HEK293 (cell line): ENCODE results near the gene VKORC1.

Experiments used
- CTCF ChIA-PET: fragments of 350-600 bp; formaldehyde crosslinking; extraction: SDS; loops from one replicate; lab custom pipeline; 2021; ENCODE audit warnings: antibody characterized with exemption; lab: Yijun Ruan, JAX
- POLR2A ChIA-PET: fragments of 300-600 bp; formaldehyde crosslinking; extraction: SDS; loops from one replicate; lab custom pipeline; 2020; ENCODE audit warnings: antibody characterized with exemption, inconsistent platforms; lab: Yijun Ruan, JAX
- H3K27ac ChIP-seq: fragments of 200-500 bp; sonication (Bioruptor generic); 2 replicates; pipeline ENCODE4 v1.5.1; 2014; ENCODE audit warnings: low read depth, low read length, control low read depth, inconsistent platforms; ENCODE audit errors: extremely low read depth
- H3K36me3 ChIP-seq, 2 experiments: fragments of 200-500 bp in 1 of 2; sonication (Bioruptor generic) in 1 of 2; 1 replicate in 1 of 2; 2 replicates in 1 of 2; pipeline ENCODE4 v1.5.1; 2014 to 2017; ENCODE audit warnings: inconsistent platforms in 2 of 2, low read length in 2 of 2; ENCODE audit not compliant: control insufficient read depth in 2 of 2, insufficient read depth in 1 of 2
- H3K4me1 ChIP-seq: fragments of 200-500 bp; sonication (Bioruptor generic); 2 replicates; pipeline ENCODE4 v1.5.1; 2014; ENCODE audit warnings: mild to moderate bottlenecking, low read length, inconsistent platforms; ENCODE audit not compliant: control insufficient read depth, insufficient read depth
- H3K4me3 ChIP-seq: 2 replicates; pipeline ENCODE4 v1.5.1; 2011; ENCODE audit warnings: low read depth, mild to moderate bottlenecking, control low read depth, low read length, moderate library complexity
- H3K9me3 ChIP-seq: fragments of 200-500 bp; sonication (Bioruptor generic); 2 replicates; pipeline ENCODE4 v1.5.1; 2014; ENCODE audit warnings: low read depth, low read length, inconsistent platforms; ENCODE audit not compliant: control insufficient read depth, insufficient read depth
- GLI4 ChIP-seq: fragments of 450-650 bp; formaldehyde crosslinking; IDR thresholded peaks from 2 replicates; pipeline ENCODE4 v1.5.1; 2016; ENCODE audit warnings: missing biosample characterization, missing genetic modification characterization
- REST ChIP-seq: fragments of 450-650 bp; formaldehyde crosslinking; IDR thresholded peaks from 2 replicates; pipeline ENCODE4 v1.5.1; 2016; ENCODE audit warnings: missing biosample characterization, missing genetic modification characterization
- SALL2 ChIP-seq: fragments of 450-650 bp; formaldehyde crosslinking; IDR thresholded peaks from 2 replicates; pipeline ENCODE4 v1.5.0; 2017; ENCODE audit warnings: missing biosample characterization, mild to moderate bottlenecking, missing genetic modification characterization, borderline replicate concordance
- ZBTB10 ChIP-seq: fragments of 450-650 bp; formaldehyde crosslinking; IDR thresholded peaks from 2 replicates; pipeline ENCODE4 v1.5.1; 2016; ENCODE audit warnings: missing biosample characterization, missing genetic modification characterization
- ZNF121 ChIP-seq: fragments of 450-650 bp; formaldehyde crosslinking; IDR thresholded peaks from 2 replicates; pipeline ENCODE4 v1.5.1; 2016; ENCODE audit warnings: missing biosample characterization, missing genetic modification characterization
- ZNF223 ChIP-seq: fragments of 450-650 bp; formaldehyde crosslinking; IDR thresholded peaks from 2 replicates; pipeline ENCODE4 v1.5.1; 2016; ENCODE audit warnings: missing biosample characterization, missing genetic modification characterization
- ZNF488 ChIP-seq: fragments of 450-650 bp; formaldehyde crosslinking; IDR thresholded peaks from 2 replicates; pipeline ENCODE4 v1.5.1; 2016; ENCODE audit warnings: missing biosample characterization, missing genetic modification characterization
- ZNF549 ChIP-seq: fragments of 450-650 bp; IDR thresholded peaks from 2 replicates; pipeline ENCODE4 v1.5.1; 2018; ENCODE audit warnings: missing biosample characterization, missing genetic modification characterization, mild to moderate bottlenecking, inconsistent platforms, moderate library complexity
- ZNF664 ChIP-seq: fragments of 450-650 bp; formaldehyde crosslinking; IDR thresholded peaks from 2 replicates; pipeline ENCODE4 v1.5.1; 2016; ENCODE audit warnings: missing biosample characterization, missing genetic modification characterization
- ZNF701 ChIP-seq: fragments of 450-650 bp; formaldehyde crosslinking; IDR thresholded peaks from 2 replicates; pipeline ENCODE4 v1.5.1; 2016; ENCODE audit warnings: missing biosample characterization, missing genetic modification characterization

The VKORC1 gene

GRCh38 chr16:31128711-31129567 is 34.3 kb upstream of the VKORC1 start:
- ChIA-PET POLR2A (interaction anchor here (0.8 to 5.7 kb wide), 5 partner anchors 8 to 164 kb away, joined by 3 to 35 read pairs (median 5); partner anchors contain the start of gene KAT8), CTCF (interaction anchor here (1.0 kb wide), 1 partner anchor 144 kb away, joined by 4 read pairs; the partner anchor contains the start of gene HSD3B7)
- Histone ChIP-seq H3K9me3 (no peaks in the 10 kb centered on the region), H3K36me3 (peaks cover 0 to 71% of the 10 kb centered on the region in 2 experiments; a peak in 2 of 3 replicates), H3K4me1 (peaks cover under 1% of the 10 kb centered on the region; the same call in 1 of the 2 replicates), H3K4me3 (no peak overlapping the region), H3K27ac (no peak overlapping the region)
- no peak for TF ChIP-seq REST (tag by site-specific recombination)
- peak; percentile 55; the same call in 1 of the 2 replicates for TF ChIP-seq ZNF664 (tag by site-specific recombination)
- TF ChIP-seq, all 188 proteins: peak for 1

- Histone ChIP-seq H3K27ac (no peak overlapping the region), H3K4me3 (no peak overlapping the region), H3K9me3 (no peaks in the 10 kb centered on the region), H3K4me1 (no peaks in the 10 kb centered on the region), H3K36me3 (peaks cover 5 to 70% of the 10 kb centered on the region in 2 experiments)
- ChIA-PET POLR2A (interaction anchor here (0.6 to 5.7 kb wide), 4 partner anchors 8 to 96 kb away, joined by 3 to 35 read pairs (median 8); partner anchors contain the start of genes KAT8 and PRSS8), CTCF (interaction anchor here (1.8 kb wide), 1 partner anchor 15 kb away, joined by 7 read pairs; no protein-coding TSS in a partner anchor)
- TF ChIP-seq ZNF121 (tag by site-specific recombination), result no peak
- TF ChIP-seq SALL2 (tag by site-specific recombination), result no peak
- TF ChIP-seq ZNF701, result no peak
- TF ChIP-seq ZNF223 (tag by site-specific recombination), result no peak
Measured at GRCh38 chr16:31127182-31127581, 32.6 kb upstream of the VKORC1 start.

- no peak overlapping the region for H3K27ac ChIP-seq
- no peaks in the 10 kb centered on the region for H3K9me3 ChIP-seq
- TF ChIP-seq ZBTB10 (tag by site-specific recombination) (no peak), ZNF488 (tag by site-specific recombination) (no peak), GLI4 (tag by site-specific recombination) (peak; percentile 90), ZNF549 (tag by site-specific recombination) (no peak)
- ChIA-PET POLR2A (interaction anchor here (1.0 to 1.1 kb wide), 2 partner anchors 8 to 54 kb away, joined by 5 to 6 read pairs; partner anchors contain the start of genes FUS and KAT8), CTCF (no interaction called here)
- no peak overlapping the region for H3K4me3 ChIP-seq
- H3K36me3 ChIP-seq, result peaks cover 18 to 70% of the 10 kb centered on the region in 2 experiments
- no peaks in the 10 kb centered on the region for H3K4me1 ChIP-seq
Measured at GRCh38 chr16:31125844-31126243, 31.2 kb upstream of the VKORC1 start.
